ENCODE data around the gene SREBF1. TPM values are rescaled to one million over a fixed set of nuclear protein-coding genes. Genes with fewer than 3 reads are reported as not detected.

The SREBF1 gene
- total and polyA plus RNA-seq, 2 of the 8 experiments (the other 6 are each of a cell fraction or from before 2014, with no cell fraction given) = 28.6 to 70.8 TPM

- TF ChIP-seq YY1 (IDR thresholded peaks at IDR 0.05; ENCODE audit: low read depth, low read length) (peak; percentile 36; the same call in 1 of the 2 replicates), CTCF (IDR thresholded peaks at IDR 0.05; ENCODE audit: control extremely low read depth in 1 of 3, insufficient read depth in 1 of 3, low read depth in 1 of 3, low read length in 3 of 3) (peak in 2 of 3 experiments; percentile 5 to 22; a peak in 2 of 4 replicates), ASH2L (IDR thresholded peaks at IDR 0.05; ENCODE audit: low read length) (no peak), CBX5 (IDR thresholded peaks at IDR 0.05; ENCODE audit: low read depth, low read length) (no peak), GABPA (IDR thresholded peaks at IDR 0.05; ENCODE audit: borderline replicate concordance, insufficient read depth, low read length) (peak; percentile 65), HDAC2 (IDR thresholded peaks at IDR 0.05; ENCODE audit: borderline replicate concordance in 1 of 2, low read depth in 2 of 2, low read length in 2 of 2) (0 out of 4 replicates have a peak, but pooled peaks have one; percentile 45 to 48), EGR1 (IDR thresholded peaks at IDR 0.05; ENCODE audit: borderline replicate concordance, low read depth, low read length) (peak; percentile 68), GTF2F1 (IDR thresholded peaks at IDR 0.05; ENCODE audit: borderline replicate concordance, low read depth, low read length) (no peak)
Measured at GRCh38 chr17:17810084-17810894, 26.5 kb downstream of the SREBF1 start (continued).
